GM18907 (cell line): ENCODE results near the gene DEFB127.
"Not testable (repeated sequence)": the region's sequence is repeated elsewhere in the genome, so short reads cannot be mapped to it uniquely, and the experiment has no call there.

Experiments used
- ATAC-seq: cut with Tn5 transposase; IDR thresholded peaks from one replicate; pipeline ENCODE4 v1.9.1; 2021; ENCODE audit warnings: mild to moderate bottlenecking, moderate library complexity; ENCODE audit not compliant: unreplicated experiment

The DEFB127 gene, protein sequence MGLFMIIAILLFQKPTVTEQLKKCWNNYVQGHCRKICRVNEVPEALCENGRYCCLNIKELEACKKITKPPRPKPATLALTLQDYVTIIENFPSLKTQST

DNA sequence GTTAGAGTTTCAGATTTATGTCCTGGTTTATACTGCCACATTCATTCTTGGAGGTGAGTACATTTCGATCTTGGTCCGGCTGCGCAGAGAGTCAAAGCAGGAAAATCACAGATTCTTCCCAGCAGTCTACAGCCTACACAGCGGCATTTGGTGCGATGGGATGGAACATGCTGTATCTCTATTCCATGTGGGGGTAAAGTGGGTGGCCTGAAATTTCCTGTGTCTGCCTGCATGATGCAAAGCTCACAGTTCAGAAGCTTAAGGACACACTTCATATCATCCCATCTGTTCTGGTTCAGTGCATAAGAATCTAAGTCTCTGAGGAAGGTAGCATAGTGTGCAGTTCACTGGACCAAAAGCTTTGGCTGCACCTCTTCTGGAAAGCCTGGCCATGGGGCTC is at the start of gene DEFB127:
Gene DEFB127, plus strand, starts transcription at position 301 of the 400 bp plus-strand sequence. Its CDS starts 91 bp downstream, at position 392.
- no peak for ATAC-seq

DNA sequence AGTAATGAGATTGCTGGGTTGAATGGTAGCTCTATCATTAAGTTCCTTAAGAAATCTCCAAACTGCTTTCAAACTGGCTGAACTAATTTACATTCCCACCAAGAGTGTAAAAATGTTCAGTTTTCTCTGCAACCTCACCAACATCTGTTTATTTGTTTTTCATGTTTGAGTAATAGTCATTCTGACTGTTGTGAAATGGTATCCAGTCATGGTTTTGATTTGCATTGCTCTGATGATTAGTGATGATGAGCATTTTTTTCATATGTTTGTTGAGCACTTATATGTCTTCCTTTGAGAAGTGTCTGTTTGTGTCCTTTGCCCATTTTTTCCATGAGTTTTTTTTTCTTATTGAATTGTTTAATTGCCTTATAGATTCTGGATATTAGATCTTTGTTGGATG is 44.9 kb upstream of the DEFB127 start:
- ATAC-seq, result no peak

DNA sequence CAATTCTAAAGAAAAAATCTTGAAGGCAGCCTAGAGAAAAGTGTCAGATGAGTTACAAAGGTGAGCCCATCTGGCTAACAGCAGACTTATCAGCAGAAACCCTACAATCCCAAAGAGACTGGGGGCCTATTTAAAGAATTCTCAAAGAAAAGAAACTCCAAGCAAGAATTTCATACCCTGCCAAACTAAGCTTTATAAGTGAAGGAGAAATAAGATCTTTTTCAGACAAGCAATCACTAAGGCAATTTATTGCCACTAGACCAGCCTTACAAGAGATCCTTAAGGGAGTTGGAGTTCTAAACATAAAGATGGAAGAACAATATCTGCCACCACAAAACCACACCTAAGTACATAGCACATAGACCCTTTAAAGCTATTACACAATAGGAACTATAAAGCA is 39.7 kb upstream of the DEFB127 start:
- no peak for ATAC-seq

DNA sequence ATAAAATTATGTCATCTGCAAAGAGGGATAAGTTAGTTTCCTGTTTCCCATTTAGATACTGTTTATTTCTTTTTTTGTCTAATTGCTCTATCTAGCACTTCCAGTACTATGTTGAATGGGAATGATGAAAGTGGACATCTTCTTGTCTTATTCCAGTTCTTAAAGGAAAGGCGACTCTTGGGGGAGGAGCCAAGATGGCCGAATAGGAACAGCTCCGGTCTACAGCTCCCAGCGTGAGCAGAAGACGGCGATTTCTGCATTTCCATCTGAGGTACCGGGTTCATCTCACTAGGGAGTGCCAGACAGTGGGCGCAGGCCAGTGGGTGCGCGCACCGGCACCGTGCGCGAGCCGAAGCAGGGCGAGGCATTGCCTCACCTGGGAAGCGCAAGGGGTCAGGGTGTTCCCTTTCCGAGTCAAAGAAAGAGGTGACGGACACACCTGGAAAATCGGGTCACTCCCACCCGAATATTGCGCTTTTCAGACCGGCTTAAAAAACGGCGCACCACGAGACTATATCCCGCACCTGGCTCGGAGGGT is 27.4 kb upstream of the DEFB127 start:
- ATAC-seq, result not testable (repeated sequence)

DNA sequence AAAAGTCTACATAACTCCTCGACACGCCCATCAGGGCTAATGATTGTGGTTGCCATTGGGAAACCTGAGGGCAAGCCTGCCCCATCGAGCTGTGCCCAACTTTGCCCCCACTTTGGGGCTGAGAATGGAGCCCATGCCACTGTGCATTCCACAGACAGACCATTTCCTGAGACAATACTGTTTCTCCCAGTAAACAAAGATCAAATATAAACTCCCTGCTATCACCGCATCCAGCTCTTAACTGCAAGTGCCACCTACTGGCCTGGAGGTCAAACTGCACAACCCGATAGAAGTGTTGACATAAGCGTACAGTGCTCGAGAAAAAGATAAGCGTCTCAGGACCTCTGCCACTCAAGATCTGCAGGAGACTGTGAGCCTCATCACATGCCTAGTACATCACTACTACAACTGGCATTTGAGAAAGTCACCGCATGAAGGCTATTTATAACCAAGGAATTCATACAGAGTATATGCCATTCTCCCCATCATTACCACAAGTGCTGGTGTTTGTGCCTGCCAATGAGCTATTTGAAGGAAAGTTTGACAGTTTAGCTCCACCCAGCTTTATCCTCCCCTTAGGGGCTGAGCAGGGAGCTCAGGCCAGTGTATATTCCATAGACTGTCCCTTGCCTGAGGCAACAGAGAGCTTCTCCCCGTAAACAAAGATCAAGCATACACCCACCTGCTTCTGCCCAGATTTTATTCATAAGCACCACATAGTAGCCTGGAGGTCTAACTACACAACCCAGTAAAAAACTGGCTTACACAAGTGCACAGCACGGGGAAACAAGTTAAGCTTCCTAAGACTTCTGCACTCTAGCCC is 19.4 kb upstream of the DEFB127 start:
- ATAC-seq, result no peak

DNA sequence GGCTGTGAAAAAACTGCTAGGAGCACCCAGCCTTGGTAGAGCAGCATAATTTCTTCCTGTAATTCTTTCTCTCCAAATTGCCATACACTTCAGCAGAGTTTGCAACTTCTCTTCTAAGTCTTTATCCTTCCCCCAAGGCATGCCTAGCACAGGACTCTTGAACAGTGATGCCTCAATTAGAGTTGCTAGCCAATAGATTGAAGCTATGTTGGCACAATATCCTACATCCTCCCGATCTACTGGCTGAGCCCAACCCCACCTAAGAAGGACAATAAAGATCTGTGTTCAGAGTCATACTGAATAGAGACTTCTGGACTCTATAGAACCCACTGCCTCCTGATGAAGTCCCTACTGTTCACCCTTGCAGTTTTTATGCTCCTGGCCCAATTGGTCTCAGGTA is 15.0 kb upstream of the DEFB127 start, which contains the start of gene DEFB126:
Gene DEFB126, plus strand, starts transcription at position 301 of the 400 bp plus-strand sequence. Its CDS starts 39 bp downstream, at position 340.
- ATAC-seq, result no peak

DNA sequence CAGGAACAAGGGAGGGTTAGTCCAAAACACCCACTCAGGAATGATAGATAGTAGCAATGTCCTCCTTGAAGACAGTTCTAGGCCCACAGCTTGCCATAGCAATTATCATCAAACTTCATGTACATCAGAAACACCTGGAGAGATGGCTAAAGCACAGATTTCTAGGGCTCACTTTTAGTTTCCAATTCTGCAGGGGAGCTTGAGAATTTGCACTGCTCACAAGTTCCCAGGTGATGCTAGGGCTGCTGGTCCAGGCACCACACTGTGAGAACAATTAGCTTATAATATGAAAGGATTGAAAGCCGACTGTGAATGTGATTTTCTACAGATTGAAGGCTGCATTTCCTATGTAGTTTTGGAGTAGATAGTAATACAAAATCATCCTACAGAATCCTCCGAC is 11.4 kb upstream of the DEFB127 start:
- no peak for ATAC-seq

DNA sequence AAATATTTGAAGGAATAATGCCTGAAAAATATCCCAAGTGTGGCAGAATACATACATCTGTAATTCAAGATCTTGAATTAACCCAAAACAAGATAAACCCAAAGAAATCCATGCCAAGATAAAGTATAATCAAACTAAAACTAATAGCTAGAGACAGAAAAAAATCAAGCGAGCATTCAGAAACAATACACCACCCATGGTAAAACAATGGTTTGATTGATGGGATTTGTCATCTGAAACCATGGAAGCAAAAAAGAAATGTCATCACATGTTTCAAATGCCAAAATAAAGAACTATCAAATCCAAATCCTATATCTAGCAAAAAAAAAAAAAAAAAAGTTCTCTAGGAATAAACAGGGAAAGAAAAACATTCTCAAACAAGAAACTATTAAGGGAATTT is 5.1 kb upstream of the DEFB127 start:
- ATAC-seq, result no peak

DNA sequence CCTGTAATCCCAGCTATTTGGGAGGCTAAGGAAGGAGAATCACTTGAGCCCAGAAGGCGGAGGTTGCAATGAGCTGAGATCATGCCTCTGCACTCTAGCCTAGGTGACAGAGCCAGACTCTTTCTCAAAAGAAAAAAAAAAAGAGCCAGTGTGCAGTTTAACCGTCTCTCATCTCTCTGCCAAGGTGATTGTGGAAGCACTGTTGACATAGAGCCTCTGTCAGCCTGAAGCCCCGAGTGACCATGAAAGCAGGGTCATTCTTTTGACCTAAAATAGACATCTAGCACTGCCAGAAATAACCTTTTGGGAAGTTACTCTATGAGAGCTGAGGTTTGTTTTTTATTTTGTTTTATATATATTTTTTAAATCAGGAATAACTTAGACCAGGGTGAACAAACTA is 7.4 kb downstream of the DEFB127 start:
- no peak for ATAC-seq

DNA sequence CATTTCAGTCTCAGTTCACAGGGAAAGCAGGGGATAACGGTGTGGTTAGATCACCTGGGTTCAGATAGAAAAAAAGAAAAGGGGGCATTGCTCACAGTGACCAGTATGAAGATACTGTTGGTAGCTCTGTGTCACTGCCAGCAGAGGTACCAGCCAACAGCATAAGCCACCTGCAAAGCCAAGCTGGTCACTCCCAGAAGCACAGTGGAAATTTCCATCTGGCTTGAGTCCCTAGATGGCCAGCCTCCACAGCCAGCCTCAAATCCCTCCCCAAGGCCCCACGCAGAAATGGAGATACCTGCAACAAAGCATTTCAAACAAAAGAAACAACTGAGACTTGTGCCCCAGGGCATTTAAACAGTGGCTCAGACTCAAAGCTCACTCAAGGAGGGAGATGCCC is 11.6 kb downstream of the DEFB127 start:
- ATAC-seq, result no peak

DNA sequence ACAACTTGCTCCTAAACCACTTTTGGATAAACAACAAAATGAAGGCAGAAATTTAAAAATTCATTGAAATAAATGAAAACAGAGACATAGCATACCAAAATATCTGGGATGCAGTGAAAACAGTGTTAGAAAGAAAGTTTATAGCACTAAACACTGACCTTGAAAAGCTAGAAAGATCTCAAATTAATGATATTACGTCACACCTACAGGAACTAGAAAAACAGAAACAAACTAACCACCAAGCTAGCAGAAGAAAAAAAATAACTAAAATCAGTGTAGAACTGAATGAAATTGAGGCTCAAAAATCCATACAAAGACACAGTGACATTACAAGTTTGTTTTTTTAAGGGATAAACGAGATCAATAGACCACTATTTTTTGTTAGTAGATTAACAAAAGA is 27.0 kb downstream of the DEFB127 start:
- no peak for ATAC-seq

DNA sequence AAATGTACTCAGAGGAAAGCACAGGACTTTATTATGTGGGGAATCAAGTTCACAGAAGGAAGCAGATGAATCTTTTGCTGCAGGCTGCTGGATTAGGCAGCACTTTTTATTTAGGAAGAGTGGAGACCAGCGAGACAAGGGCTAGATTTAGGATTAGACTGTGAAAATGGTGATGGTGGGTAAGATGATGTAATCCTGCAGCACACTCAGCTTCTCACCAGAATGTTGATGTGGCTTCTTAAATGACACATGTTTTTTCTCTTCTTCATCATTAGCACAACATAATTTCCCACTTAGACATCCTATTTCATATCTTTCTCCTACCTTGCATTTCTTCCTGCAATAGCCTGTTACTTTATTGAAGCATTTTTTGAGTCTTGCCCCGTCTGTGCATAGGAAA is 30.5 kb downstream of the DEFB127 start:
- no peak for ATAC-seq

DNA sequence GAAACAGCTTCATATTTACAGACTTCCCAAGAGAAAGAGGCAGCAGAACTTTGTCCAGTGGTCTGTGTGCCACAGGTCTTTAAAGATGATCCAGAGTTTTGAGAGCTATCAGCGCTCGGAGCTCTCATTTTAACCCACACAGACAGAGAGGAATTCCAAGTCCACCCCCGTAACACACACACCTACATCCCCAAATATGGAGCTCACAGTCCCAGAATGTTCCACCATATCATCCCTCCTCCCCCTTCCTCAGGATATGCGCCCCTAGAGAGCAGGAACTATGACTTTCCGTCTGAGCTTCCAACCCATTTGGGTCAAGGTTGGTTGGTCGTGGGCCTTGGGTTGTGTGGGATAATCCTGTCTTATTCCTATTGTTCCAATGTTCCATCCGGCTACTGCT is 32.4 kb downstream of the DEFB127 start, which contains the start of gene DEFB128:
Gene DEFB128, minus strand, starts transcription at position 101 of the 400 bp plus-strand sequence. Its CDS starts 88 bp downstream, at position 13.
- ATAC-seq, result no peak

DNA sequence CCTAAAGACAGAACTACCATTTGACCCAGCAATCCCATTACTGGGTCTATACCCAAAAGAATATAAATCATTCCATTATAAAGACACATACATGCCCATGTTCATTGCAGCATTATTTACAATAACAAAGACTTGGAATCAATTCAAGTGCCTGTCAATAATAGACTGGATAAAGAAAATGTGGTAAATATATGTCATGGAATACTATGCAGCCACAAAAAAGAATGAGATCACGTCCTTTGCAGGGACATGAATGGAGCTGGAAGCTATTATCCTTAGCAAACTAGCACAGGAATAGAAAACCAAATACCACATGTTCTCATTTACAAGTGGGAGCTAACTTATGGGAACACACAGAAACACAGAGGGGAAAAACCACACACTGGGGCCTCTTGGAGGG is 41.0 kb downstream of the DEFB127 start:
- ATAC-seq, result no peak

DNA sequence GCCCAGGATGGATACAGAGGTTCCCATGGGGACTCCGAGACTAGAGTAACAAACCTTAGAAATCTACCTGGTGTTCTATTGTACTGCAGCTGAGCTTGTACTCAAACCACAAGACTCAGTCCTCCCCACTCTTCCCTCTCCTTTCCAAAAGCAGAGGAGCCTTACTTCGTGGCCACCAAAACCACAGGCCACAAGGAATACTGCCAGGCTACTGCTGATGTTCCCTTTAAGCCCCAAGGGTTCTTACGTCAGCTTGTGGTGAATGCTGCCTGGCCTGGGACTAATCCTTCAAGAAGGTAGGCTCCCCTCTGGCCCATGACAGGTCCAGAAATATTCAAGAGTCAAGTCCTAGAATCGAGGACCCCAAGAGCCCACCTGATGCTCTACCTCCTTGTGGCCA is 42.7 kb downstream of the DEFB127 start:
- no peak for ATAC-seq

DNA sequence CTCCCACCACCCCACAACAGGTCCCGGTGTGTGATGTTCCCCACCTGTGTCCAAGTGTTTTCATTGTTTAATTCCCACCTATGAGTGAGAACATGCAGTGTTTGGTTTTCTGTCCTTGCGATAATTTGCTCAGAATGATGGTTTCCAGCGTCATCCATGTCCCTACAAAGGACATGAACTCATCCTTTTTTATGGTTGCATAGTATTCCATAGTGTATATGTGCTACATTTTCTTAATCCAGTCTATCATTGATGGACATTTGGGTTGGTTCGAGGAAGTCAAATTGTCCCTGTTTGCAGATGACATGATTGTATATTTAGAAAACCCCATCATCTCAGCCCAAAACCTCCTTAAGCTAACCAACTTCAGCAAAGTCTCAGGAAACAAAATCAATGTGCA is 46.4 kb downstream of the DEFB127 start:
- not testable (repeated sequence) for ATAC-seq
